ENCODE data around the gene CHCHD6. TPM values are rescaled to one million over a fixed set of nuclear protein-coding genes. Genes with fewer than 3 reads are reported as not detected.

CHCHD6 gene
- total RNA-seq, 2 experiments from 2014 or later: 15.0 to 16.2 TPM

DNA sequence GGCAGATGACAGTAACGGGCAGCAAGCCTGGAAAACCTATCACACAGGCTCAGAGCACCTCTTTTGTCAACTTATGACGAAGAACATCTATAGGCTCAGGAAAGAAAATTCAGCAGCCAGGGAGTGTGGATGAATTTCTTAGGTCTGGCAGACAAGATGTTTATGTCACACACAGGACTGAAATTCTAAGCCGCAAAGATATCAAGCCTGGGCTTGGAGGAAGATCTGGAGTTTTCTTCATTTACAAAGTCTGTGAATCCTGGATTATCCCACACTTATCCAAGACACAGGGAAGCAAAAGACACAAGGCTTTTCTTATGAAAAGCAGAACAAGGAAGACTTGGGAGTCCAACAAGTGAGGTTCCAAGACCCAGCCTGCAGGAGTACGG is 23.4 kb upstream of the CHCHD6 start:
- Mint-ChIP-seq H3K27me3 (peaks cover 9% of the 10 kb centered on the region), H3K36me3 (no peaks in the 10 kb centered on the region), H3K9me3 (no peaks in the 10 kb centered on the region), H3K4me1 (peaks cover 3% of the 10 kb centered on the region), H3K4me3 (no peak overlapping the region), H3K27ac (no peak overlapping the region)
- DNase-seq: no peak

DNA sequence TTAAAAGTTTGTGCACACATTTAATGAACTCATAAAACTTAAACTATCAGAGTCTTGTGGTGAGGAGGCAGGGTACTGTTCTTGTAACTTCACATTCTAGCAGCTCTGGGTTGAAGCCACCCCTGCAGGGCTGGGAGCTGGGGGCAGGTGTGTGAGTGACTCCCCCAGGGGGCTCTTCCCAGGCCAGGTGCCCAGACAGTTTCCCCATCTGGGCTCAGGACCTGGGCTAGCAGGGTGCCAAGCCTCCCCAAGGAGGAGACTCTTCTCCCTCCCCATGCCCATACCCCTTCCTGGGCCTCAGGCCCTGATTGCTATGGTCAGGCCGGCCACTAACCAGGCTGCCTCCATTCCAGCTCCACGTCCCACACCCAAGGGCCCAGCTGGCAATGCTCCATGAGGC is 22.0 kb upstream of the CHCHD6 start:
- Mint-ChIP-seq H3K4me1 (peaks cover 3% of the 10 kb centered on the region), H3K36me3 (no peaks in the 10 kb centered on the region), H3K9me3 (no peaks in the 10 kb centered on the region), H3K27ac (no peak overlapping the region), H3K4me3 (no peak overlapping the region), H3K27me3 (peaks cover 9% of the 10 kb centered on the region)
- DNase-seq: no peak

DNA sequence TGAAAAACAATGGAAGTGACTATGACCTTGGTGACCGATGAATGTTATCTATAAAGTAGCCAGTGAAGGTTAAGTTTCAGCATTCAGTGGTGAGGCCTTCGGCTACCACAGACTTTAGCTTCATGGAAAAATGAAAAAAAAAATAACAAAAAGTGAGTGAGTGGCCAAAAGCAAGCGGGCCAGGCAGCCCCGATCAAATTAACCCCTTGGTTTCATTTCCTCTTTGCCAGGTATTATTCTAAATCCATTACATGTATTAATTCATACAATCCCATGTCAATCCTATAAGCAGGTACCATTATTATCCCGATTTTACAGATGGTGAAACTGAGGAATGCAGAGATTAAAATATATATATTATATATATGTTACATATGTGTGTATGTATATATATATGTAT is 21.0 kb upstream of the CHCHD6 start:
- H3K27ac Mint-ChIP-seq: no peak overlapping the region
- DNase-seq: no peak
- no peaks in the 10 kb centered on the region for H3K36me3 Mint-ChIP-seq
- H3K27me3 Mint-ChIP-seq: peaks cover 9% of the 10 kb centered on the region
- H3K9me3 Mint-ChIP-seq: no peaks in the 10 kb centered on the region
- H3K4me1 Mint-ChIP-seq: peaks cover 3% of the 10 kb centered on the region
- no peak overlapping the region for H3K4me3 Mint-ChIP-seq

GRCh38 chr3:126684218-126684751 is 19.8 kb upstream of the CHCHD6 start:
- H3K4me3 Mint-ChIP-seq: no peak overlapping the region
- no peaks in the 10 kb centered on the region for H3K4me1 Mint-ChIP-seq
- no peaks in the 10 kb centered on the region for H3K27me3 Mint-ChIP-seq
- H3K9me3 Mint-ChIP-seq: no peaks in the 10 kb centered on the region
- no peak for DNase-seq
- H3K27ac Mint-ChIP-seq: no peak overlapping the region
- H3K36me3 Mint-ChIP-seq: no peaks in the 10 kb centered on the region

GRCh38 chr3:126685021-126685420 is 19.0 kb upstream of the CHCHD6 start:
- no peak overlapping the region for H3K4me3 Mint-ChIP-seq
- no peaks in the 10 kb centered on the region for H3K27me3 Mint-ChIP-seq
- no peak overlapping the region for H3K27ac Mint-ChIP-seq
- no peaks in the 10 kb centered on the region for H3K36me3 Mint-ChIP-seq
- H3K4me1 Mint-ChIP-seq: no peaks in the 10 kb centered on the region
- no peak for DNase-seq
- H3K9me3 Mint-ChIP-seq: no peaks in the 10 kb centered on the region

DNA sequence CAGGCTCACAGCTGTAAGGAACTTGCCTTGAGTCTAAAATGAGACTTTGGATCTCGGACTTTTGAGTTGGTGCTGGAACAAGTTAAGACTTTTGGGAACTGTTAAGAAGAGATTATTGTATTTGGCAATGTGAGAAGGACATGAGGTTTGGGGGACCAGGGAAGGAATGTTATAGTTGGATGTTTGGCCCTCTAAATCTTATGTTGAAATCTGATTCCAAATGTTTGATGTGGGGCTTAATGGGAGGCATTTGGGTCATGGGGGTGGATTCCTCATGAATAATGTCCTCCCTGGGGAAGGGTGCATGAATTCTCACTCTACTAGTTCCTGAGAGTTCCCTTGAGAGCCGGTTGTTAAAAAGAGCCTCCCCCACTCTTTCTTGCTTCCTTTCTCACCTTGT is 18.5 kb upstream of the CHCHD6 start:
- no peaks in the 10 kb centered on the region for H3K9me3 Mint-ChIP-seq
- H3K36me3 Mint-ChIP-seq: no peaks in the 10 kb centered on the region
- H3K27ac Mint-ChIP-seq: no peak overlapping the region
- no peaks in the 10 kb centered on the region for H3K27me3 Mint-ChIP-seq
- no peak for DNase-seq
- no peaks in the 10 kb centered on the region for H3K4me1 Mint-ChIP-seq
- no peak overlapping the region for H3K4me3 Mint-ChIP-seq

DNA sequence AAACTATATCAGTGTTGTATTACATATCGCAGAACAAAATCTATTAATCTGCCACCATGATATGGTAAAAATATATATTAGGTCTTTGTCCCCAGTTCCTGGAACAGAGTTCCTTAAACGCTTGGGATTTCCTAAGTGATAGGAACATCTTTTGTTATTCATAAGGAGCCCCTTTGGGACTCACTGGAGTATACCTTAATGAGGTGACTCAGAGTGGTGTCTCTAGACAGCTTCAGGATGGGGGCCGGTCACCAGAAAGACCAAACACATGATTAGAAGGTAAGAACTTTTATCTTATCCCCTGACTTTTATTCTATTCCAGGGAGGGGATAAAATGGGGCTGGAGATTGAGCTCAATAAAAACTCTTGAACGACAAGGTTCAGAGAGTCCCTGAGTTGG is 12.3 kb upstream of the CHCHD6 start:
- no peak overlapping the region for H3K27ac Mint-ChIP-seq
- DNase-seq: no peak
- H3K9me3 Mint-ChIP-seq: no peaks in the 10 kb centered on the region
- H3K4me3 Mint-ChIP-seq: no peak overlapping the region
- no peaks in the 10 kb centered on the region for H3K4me1 Mint-ChIP-seq
- H3K36me3 Mint-ChIP-seq: no peaks in the 10 kb centered on the region
- peaks cover 42% of the 10 kb centered on the region for H3K27me3 Mint-ChIP-seq

- no peak for DNase-seq
- Mint-ChIP-seq H3K4me3 (no peak overlapping the region), H3K9me3 (no peaks in the 10 kb centered on the region), H3K27ac (no peak overlapping the region), H3K36me3 (no peaks in the 10 kb centered on the region), H3K4me1 (no peaks in the 10 kb centered on the region), H3K27me3 (peaks cover 46% of the 10 kb centered on the region)
Observed at GRCh38 chr3:126692858-126693257, 11.2 kb upstream of the CHCHD6 start.

- H3K27ac Mint-ChIP-seq: no peak overlapping the region
- no peaks in the 10 kb centered on the region for H3K36me3 Mint-ChIP-seq
- no peak for DNase-seq
- peaks cover 52% of the 10 kb centered on the region for H3K27me3 Mint-ChIP-seq
- H3K9me3 Mint-ChIP-seq: no peaks in the 10 kb centered on the region
- H3K4me3 Mint-ChIP-seq: no peak overlapping the region
- H3K4me1 Mint-ChIP-seq: no peaks in the 10 kb centered on the region
Observed at GRCh38 chr3:126693921-126694320, 10.1 kb upstream of the CHCHD6 start.

GRCh38 chr3:126696701-126697267 is 7.3 kb upstream of the CHCHD6 start:
- Mint-ChIP-seq H3K27ac (no peak overlapping the region), H3K27me3 (peaks cover 47% of the 10 kb centered on the region), H3K4me1 (no peaks in the 10 kb centered on the region), H3K36me3 (no peaks in the 10 kb centered on the region), H3K4me3 (no peak overlapping the region), H3K9me3 (no peaks in the 10 kb centered on the region)
- no peak for DNase-seq

DNA sequence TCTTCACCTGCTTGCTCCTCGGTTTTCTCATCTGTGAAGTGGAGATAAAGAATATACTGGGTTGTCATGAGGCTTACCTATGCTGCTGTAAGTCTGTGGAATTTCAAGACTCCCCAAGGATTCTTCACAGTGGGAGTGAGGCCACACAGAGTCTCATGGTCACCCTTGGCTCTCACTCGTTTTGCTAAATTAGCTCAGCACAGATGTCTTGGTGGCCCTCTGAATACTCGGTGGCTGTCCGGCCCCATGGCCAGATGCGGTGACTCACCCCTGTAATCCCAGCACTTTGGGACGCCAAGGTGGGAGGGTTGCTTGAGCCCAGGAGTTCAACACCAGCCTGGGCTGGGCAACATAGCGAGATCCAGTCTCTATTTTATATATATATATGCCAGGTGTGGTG is 5.0 kb upstream of the CHCHD6 start:
- DNase-seq: no peak
- no peaks in the 10 kb centered on the region for H3K9me3 Mint-ChIP-seq
- no peak overlapping the region for H3K27ac Mint-ChIP-seq
- no peaks in the 10 kb centered on the region for H3K36me3 Mint-ChIP-seq
- H3K4me3 Mint-ChIP-seq: no peak overlapping the region
- peaks cover 36% of the 10 kb centered on the region for H3K27me3 Mint-ChIP-seq
- peaks cover 9% of the 10 kb centered on the region for H3K4me1 Mint-ChIP-seq

GRCh38 chr3:126704494-126705214 is 614 bp downstream of the CHCHD6 start:
- H3K27ac Mint-ChIP-seq: peak overlapping the region; percentile 7

GRCh38 chr3:126706631-126707030 is 2.6 kb downstream of the CHCHD6 start:
- Mint-ChIP-seq H3K4me3 (no peak overlapping the region), H3K27ac (no peak overlapping the region), H3K27me3 (no peaks in the 10 kb centered on the region), H3K36me3 (peaks cover 8% of the 10 kb centered on the region), H3K4me1 (peaks cover 23% of the 10 kb centered on the region), H3K9me3 (no peaks in the 10 kb centered on the region)
- DNase-seq: no peak

More at GRCh38 chr3:126704494-126705214, 614 bp downstream of the CHCHD6 start:
- Mint-ChIP-seq H3K9me3 (no peaks in the 10 kb centered on the region), H3K4me3 (peak overlapping the region; percentile 98), H3K27me3 (no peaks in the 10 kb centered on the region), H3K4me1 (peaks cover 23% of the 10 kb centered on the region), H3K36me3 (peaks cover 8% of the 10 kb centered on the region)
- DNase-seq: no peak

DNA sequence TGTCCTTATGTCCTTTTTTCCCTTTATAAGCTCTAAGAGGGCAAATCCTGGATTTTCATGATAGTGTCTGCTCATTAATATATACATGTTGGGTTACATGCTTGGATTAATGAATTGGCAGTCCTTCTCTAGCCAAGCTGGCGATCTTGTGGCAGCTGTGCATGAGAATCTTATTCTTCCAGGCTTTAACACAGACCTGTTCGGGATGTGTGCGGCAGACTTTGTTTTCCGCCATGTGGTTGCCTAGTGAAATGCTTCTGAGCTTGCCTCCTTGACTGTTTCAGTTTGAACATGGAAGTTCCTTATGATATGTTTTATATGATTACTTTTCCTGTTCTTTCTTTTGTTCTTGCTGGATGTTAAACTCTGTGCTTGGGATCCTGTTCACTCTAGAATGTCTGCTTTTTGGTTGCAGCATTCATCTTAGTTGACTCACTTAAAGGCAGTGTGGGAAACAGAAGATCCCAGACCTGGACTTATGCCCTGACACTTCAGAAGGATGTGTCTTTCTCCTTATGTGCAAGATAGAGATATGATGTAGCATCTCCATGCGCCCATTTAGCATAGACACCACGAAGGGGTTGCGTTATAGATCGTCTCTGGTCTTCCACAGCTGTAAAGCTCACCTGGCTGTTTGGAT is 7.2 kb downstream of the CHCHD6 start:
- no peaks in the 10 kb centered on the region for H3K9me3 Mint-ChIP-seq
- H3K27ac Mint-ChIP-seq: no peak overlapping the region
- H3K4me3 Mint-ChIP-seq: no peak overlapping the region
- H3K36me3 Mint-ChIP-seq: peaks cover 8% of the 10 kb centered on the region
- DNase-seq: no peak
- H3K27me3 Mint-ChIP-seq: no peaks in the 10 kb centered on the region
- H3K4me1 Mint-ChIP-seq: no peaks in the 10 kb centered on the region

- no peaks in the 10 kb centered on the region for H3K4me1 Mint-ChIP-seq
- no peaks in the 10 kb centered on the region for H3K27me3 Mint-ChIP-seq
- H3K9me3 Mint-ChIP-seq: no peaks in the 10 kb centered on the region
- H3K4me3 Mint-ChIP-seq: no peak overlapping the region
- no peak for DNase-seq
- no peak overlapping the region for H3K27ac Mint-ChIP-seq
- peaks cover 3% of the 10 kb centered on the region for H3K36me3 Mint-ChIP-seq
Observed at GRCh38 chr3:126713199-126713598, 9.2 kb downstream of the CHCHD6 start.
